K562 (cell line): Measurements from ENCODE around the gene SLC6A16. TPM values are rescaled to one million over a fixed set of nuclear protein-coding genes. Genes with fewer than 3 reads are reported as not detected.
A peak's percentile ranks its signal among the peaks of the same experiment; 100 is the strongest.

ENCODE experiments used
- ATAC-seq: fragments of 200-7000 bp; cut with Tn5 transposase; 3 replicates; pipeline ENCODE4 v1.9.1; 2020; ENCODE audit warnings: moderate library complexity
- BruUV-seq: library from RNA; stranded (reverse); fragments of 400-500 nt; replicated peaks from 2 replicates; lab custom pipeline; 2021; lab: Mats Ljungman, UMichigan
- CTCF ChIA-PET: fragments of 300-600 bp; formaldehyde crosslinking; extraction: SDS; loops from one replicate; lab custom pipeline; 2021; ENCODE audit warnings: low intra/inter-chr PET ratio; lab: Yijun Ruan, JAX
- POLR2A ChIA-PET: fragments of 300-600, 350-650 bp; sonication (Branson Sonifier 250); formaldehyde crosslinking; extraction: SDS; loops from one replicate; lab custom pipeline; 2021; ENCODE audit warnings: antibody characterized with exemption, inconsistent platforms; lab: Yijun Ruan, JAX
- DNase-seq, 4 experiments: peaks; one replicate each; pipeline versions ENCODE4 v3.0.0 to v3.0.0-alpha.2; 2011 to 2018; ENCODE audit warnings: low spot score in 3 of 4, mixed read lengths in 3 of 4; ENCODE audit errors: extremely low read depth in 1 of 4
- FAIRE-seq: peaks from 2 replicates; lab custom pipeline; 2011; peaks lifted over from hg19 to GRCh38; lab: Jason Lieb, UNC
- H2AFZ ChIP-seq: 2 replicates; pipeline ENCODE4 v1.6.0; 2011; ENCODE audit warnings: low read depth, low read length, control low read depth, inconsistent platforms
- H3K27ac ChIP-seq: fragments of 200-600 bp; 3 replicates; pipeline ENCODE4 v1.8.0; 2011; ENCODE audit warnings: low read depth, mild to moderate bottlenecking, control low read depth, inconsistent platforms, low read length, moderate library complexity, mixed read lengths; ENCODE audit errors: extremely low read depth
- H3K27me3 ChIP-seq, 2 experiments: fragments of 300-600 bp in 1 of 2; 2 replicates in 1 of 2; 3 replicates in 1 of 2; pipeline versions ENCODE4 v1.6.0 to v1.8.0; 2011; ENCODE audit warnings: inconsistent platforms in 2 of 2, low read length in 2 of 2, mild to moderate bottlenecking in 1 of 2, mixed read lengths in 1 of 2, moderate library complexity in 1 of 2; ENCODE audit not compliant: control insufficient read depth in 2 of 2, insufficient read depth in 2 of 2
- H3K36me3 ChIP-seq: fragments of 300-600 bp; 3 replicates; pipeline ENCODE4 v1.8.0; 2011; ENCODE audit warnings: mild to moderate bottlenecking, low read length, inconsistent platforms; ENCODE audit not compliant: control insufficient read depth, insufficient read depth
- H3K4me1 ChIP-seq, 2 experiments: fragments of 200-600 bp in 1 of 2; replicated peaks in 1 of 2; 2 replicates in 1 of 2; 3 replicates in 1 of 2; pipeline versions ENCODE4 v1.5.1 to v1.8.0; 2011; ENCODE audit warnings: inconsistent platforms in 2 of 2, low read length in 2 of 2, mild to moderate bottlenecking in 1 of 2, mixed read lengths in 1 of 2, moderate library complexity in 1 of 2; ENCODE audit not compliant: control insufficient read depth in 2 of 2, insufficient read depth in 2 of 2
- H3K4me2 ChIP-seq: 2 replicates; pipeline ENCODE4 v1.6.1; 2011; ENCODE audit warnings: low read length, control low read depth, inconsistent platforms, mixed read lengths; ENCODE audit not compliant: insufficient read depth
- H3K4me3 ChIP-seq: fragments of 200-600 bp; sonication (generic), shearing (Covaris generic); 2 replicates; pipeline ENCODE4 v1.5.1; 2016; ENCODE audit warnings: control low read depth, inconsistent platforms
- H3K79me2 ChIP-seq: fragments of 200-600 bp; 3 replicates; pipeline ENCODE4 v1.8.0; 2011; ENCODE audit warnings: low read length, inconsistent platforms; ENCODE audit not compliant: control insufficient read depth, insufficient read depth
- H3K9ac ChIP-seq, 2 experiments: 2 replicates each; pipeline versions ENCODE4 v1.6.0 to v1.6.1; 2011; ENCODE audit warnings: low read depth in 2 of 2, low read length in 2 of 2, control low read depth in 1 of 2, inconsistent platforms in 1 of 2, mild to moderate bottlenecking in 1 of 2, mixed read lengths in 1 of 2; ENCODE audit not compliant: insufficient read depth in 1 of 2
- H3K9me1 ChIP-seq: one replicate; pipeline ENCODE4 v1.6.0; 2011; ENCODE audit warnings: inconsistent platforms, mild to moderate bottlenecking, low read length, moderate library complexity; ENCODE audit not compliant: control insufficient read depth, insufficient read depth
- H3K9me3 ChIP-seq: replicated peaks from 2 replicates; pipeline ENCODE4 v1.5.1; 2011; ENCODE audit warnings: low read depth, low read length, inconsistent platforms; ENCODE audit not compliant: control insufficient read depth, insufficient read depth
- H4K20me1 ChIP-seq: replicated peaks from 2 replicates; pipeline ENCODE4 v1.6.1; 2011; ENCODE audit warnings: low read length, inconsistent platforms, mixed read lengths; ENCODE audit not compliant: control insufficient read depth, insufficient read depth
- SAP30 ChIP-seq: fragments of 200-600 bp; sonication (generic); IDR thresholded peaks from 2 replicates; pipeline ENCODE4 v1.6.1; 2012; ENCODE audit warnings: borderline replicate concordance, low read depth, mild to moderate bottlenecking, moderate library complexity, low read length, control low read depth, inconsistent platforms; ENCODE audit not compliant: insufficient read depth, poor library complexity, severe bottlenecking
- WGBS: fragments of 100-300 bp; shearing (Covaris generic); methylation state at CpG from one replicate; pipeline ENCODE4 v1.1.6; 2016; ENCODE audit warnings: low coverage, mixed read lengths; ENCODE audit not compliant: insufficient coverage; ENCODE audit errors: missing lambda C conversion rate; 5-methylcytosine and 5-hydroxymethylcytosine counted together
- in situ Hi-C: fragments of 300-500 bp; cut with MboI; formaldehyde crosslinking; loops from 4 replicates; pipeline ENCODE4 v1.15.0; 2018; ENCODE audit warnings: inconsistent platforms, mixed read lengths
- intact Hi-C: fragments of 100-400 bp; cut with micrococcal nuclease; formaldehyde crosslinking; loops from 2 replicates; pipeline ENCODE4 v1.14.2; 2022
- polyA plus RNA-seq, 8 experiments: library from polyadenylated mRNA; depleted of rRNA in 4 of 8; stranded (reverse) in 5 of 8; unstranded in 3 of 8; fragments of >200 nt; fragmentation: Nextera tagmentation in 2 of 8; fragmentation: Illumina TruSeq in 1 of 8; extraction: Ambion mirVana in 2 of 8; extraction: Trizol in 1 of 8; gene quantifications; 2 replicates each; pipeline versions ENCODE4 v1.2.1 to v1.2.3, GENCODE V29; 2011 to 2014; ENCODE audit warnings: inconsistent platforms in 1 of 8, missing spikeins in 1 of 8
- total RNA-seq, 7 experiments: library from RNA; depleted of rRNA in 6 of 7; stranded (reverse); fragments of >200 nt in 6 of 7; fragmentation: Illumina TruSeq in 2 of 7; extraction: Trizol in 2 of 7; gene quantifications; 2 replicates each; pipeline versions ENCODE4 v1.2.1 to v1.2.3, GENCODE V29; 2011 to 2021; ENCODE audit warnings: low replicate concordance in 1 of 7
- TF ChIP-seq, protein P1 (sequence below), 2 experiments: fragments of 450-650 bp in 1 of 2; sonication (generic) in 1 of 2; formaldehyde crosslinking in 1 of 2; IDR thresholded peaks in 1 of 2; conservative IDR thresholded peaks in 1 of 2; 2 replicates each; pipeline versions ENCODE4 v1.6.1 to v1.8.1; 2016 to 2023; ENCODE audit warnings: mild to moderate bottlenecking in 2 of 2, moderate library complexity in 2 of 2, inconsistent platforms in 1 of 2, missing genetic modification reagents in 1 of 2

SLC6A16 gene
- total and polyA plus RNA-seq, 9 of the 15 experiments (the other 6 are each of a cell fraction or from before 2014, with no cell fraction given), result 0.05 to 0.95 (median 0.36) TPM

DNA sequence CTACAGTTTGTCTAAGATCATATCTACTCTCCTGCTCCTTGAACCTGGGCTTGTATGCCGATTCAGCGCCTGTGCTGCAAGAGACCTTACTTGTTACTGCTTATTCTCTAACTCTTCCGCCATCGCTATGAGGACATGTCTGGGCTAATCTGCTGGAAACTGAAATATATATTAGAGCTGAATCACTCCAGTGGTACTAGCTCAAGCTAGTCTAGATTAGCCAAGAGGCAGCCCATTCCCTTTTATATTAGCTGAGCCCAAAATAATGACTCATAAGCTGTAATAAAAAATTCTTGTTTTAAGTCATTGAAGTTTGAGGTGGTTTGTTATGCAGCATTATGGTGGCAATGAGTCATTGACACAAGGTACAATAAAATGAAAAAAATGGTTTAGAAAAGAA, 52.8 kb downstream of the SLC6A16 start:
- Histone ChIP-seq H3K4me3 (no peak overlapping the region), H3K4me2 (no peak overlapping the region), H3K36me3 (no peaks in the 10 kb centered on the region), H3K9me1 (no peaks in the 10 kb centered on the region), H3K9ac (no peak overlapping the region), H3K79me2 (no peaks in the 10 kb centered on the region), H3K27me3 (peaks cover under 1 to 11% of the 10 kb centered on the region in 2 experiments; a peak in 3 of 5 replicates), H2AFZ (peak overlapping the region; percentile 58), H3K9me3 (no peaks in the 10 kb centered on the region), H4K20me1 (no peaks in the 10 kb centered on the region), H3K4me1 (no peaks in the 10 kb centered on the region; a peak in 2 of 5 replicates), H3K27ac (no peak overlapping the region)
- TF ChIP-seq, protein P1, sequence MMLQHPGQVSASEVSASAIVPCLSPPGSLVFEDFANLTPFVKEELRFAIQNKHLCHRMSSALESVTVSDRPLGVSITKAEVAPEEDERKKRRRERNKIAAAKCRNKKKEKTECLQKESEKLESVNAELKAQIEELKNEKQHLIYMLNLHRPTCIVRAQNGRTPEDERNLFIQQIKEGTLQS (IDR thresholded peaks at IDR 0.05), result peak; percentile 37
- TF ChIP-seq, protein P1 (CRISPR knock-in tag; conservative IDR thresholded peaks at IDR 0.05), result no peak
- no peak for TF ChIP-seq SAP30
- in situ Hi-C loops, result no loop called here
- ATAC-seq (no peak), DNase-seq (no peak), FAIRE-seq (no peak)
- WGBS, result 11% methylated on average over 4 of the region's 4 CpGs
- intact Hi-C loops, result no loop called here
- BruUV-seq, result no TSS peak
- ChIA-PET CTCF (no interaction called here), POLR2A (no interaction called here)
